ENCODE results near the gene IL12RB2.

IL12RB2 gene

DNA sequence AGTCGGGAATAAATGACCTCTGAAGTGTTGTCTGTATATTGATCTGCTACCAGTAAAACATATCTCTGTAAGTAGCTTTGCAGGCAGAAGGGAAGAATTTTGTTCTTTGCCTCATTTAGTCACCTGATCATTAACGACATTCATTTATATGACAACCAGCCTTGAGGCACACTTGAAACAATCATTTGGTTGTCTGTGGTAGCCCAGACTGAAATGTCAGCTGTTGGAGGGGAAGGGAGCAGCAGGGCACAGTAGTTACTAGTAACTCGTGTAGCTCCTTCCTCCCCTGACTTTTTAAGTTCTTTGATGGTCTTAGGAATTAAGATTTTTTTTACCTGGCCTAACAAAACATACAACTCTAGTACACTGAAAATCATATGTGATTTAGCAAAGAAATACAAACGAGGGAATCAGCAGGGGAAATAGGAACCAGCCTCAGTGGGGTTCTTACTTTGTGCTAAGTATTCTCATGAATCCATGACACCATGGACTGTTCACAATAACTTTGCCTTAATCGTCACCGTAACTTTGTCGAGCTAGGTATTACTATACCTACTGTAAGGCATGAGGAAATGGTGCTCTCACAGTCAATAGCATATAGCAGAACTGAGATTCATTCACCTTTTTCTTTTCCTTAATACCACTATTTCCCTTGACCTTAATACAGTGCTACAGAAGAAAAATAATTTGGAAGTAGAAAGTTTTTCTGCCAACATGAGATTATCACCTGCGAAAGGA lies 6.4 kb downstream of the IL12RB2 start:
- DNase-seq: no peak

DNA sequence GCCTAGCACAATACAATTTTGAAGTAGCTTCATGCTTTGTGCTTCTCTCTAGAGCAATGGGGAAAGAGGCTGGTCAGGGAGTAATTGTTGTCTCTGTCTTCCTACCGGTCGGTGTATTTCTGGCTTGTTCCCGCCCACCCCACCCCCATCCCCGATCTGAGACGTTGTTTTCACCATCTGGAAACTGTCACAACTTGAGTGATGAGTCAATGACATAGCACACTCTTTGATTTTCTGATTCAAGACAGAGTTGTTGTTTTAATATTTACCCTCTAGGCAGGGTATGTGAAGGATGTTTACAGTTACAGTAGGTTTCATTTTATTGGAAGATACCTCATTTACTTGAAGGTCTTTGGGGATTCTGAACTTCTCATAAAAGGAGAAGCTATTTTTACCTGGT lies 7.0 kb downstream of the IL12RB2 start:
- DNase-seq: no peak

DNA sequence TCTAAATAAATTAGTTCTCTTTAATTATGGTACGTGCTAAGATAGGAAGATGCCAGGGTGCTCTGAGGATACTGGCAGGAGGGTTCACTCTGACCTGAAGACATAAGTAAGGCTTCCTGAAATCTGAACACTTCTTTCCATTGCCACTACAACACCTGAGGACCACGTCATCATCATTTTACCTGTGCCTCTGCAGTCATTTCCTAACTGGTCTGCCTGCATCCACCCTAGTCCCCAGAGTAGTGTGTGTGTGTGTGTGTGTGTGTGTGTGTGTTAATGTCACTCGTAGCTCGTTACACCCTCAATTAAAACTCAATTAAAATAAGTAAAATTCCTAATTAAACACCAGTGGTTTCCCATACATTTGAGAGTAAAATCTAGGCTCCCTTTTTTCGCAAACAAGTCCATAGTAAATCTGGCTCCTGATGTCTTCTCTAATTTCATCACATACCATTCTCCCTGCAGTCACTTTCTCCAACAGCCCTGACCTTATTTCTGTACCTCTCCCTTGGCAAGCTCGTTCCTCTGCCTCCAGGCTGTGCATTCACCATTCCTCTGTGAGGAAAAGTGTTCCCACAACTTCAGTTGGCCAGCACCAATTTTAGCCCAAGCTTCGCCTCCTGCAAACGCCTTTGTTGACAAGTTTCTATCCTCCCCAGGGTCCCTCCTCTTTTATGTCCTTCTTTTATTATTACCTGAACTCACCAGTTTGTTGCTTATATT lies 8.7 kb downstream of the IL12RB2 start:
- no peak for DNase-seq

DNA sequence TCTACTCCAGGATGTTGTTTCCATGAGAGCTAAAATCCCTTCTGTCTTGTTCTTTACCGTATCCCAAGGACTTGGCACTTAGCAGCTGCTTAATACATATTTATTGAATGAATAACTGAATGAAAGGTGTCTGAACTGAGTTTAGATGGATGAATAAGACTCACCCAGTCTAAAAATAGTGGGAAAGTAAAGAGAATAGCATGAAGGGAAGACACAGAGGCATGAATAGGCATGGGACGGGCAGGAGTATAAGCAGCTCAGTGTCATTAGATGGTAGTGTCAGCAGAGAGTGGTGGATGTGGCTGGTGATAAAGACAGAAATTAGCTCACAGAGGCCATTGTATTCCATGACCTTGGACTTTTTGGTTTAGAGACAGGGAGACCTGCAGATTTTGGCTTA lies 9.2 kb downstream of the IL12RB2 start:
- DNase-seq: no peak

DNA sequence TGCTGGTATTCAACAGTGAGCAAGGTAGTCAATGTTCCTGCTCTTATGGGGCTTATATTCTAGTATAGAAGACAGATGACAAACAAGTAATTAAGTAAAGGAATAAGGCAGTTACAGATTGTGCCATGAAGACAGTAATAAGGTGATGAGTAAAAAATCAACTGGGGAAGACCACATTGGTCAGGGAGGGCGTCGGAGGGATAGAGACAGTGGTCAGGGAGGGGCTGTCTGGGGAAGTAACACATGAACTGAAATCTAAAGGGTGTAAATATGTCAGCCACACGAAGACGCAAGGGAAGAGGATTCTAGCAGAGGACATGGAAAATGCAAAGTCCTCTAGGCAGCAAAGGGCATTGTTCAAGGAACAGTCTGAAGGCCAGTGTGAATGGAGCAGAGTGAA lies 10.1 kb downstream of the IL12RB2 start:
- no peak for DNase-seq

DNA sequence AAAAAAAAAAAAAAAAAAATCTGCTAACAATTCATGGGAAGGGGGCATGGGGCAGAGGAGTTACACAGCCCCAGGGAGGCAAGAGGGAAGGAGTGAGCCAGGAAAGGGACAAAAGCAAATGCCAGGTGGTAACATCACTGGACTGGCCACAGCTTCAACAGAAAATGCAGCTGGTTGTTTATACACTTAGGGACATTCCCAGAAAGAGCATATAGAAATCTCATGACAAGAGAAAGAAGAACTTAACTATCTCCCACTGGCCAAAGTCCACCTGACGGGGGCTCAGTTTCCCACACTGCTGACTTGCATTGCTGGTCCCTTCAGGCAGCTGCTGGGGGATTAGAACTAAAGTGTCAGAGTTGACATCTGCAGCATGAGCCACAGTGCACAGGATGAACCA lies 14.8 kb downstream of the IL12RB2 start:
- DNase-seq: no peak

DNA sequence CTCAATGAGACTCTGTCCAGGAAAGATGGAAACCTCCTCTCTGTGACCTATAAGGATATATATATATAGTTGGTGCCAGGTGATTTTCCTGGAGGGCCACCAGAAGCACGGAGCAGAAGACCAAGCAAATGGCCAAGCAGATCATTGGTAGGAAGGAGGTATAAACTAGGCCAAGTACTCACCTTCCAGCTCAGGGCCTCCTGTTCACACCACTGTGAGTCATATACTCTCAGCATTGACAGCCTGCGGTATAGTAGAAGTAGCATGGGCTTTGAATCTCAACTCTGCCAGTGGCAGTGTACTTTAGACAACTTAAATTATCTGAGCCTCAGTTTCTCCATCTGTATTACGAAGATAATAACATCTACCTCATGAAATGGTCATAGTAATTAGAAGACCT lies 15.4 kb downstream of the IL12RB2 start:
- no peak for DNase-seq

DNA sequence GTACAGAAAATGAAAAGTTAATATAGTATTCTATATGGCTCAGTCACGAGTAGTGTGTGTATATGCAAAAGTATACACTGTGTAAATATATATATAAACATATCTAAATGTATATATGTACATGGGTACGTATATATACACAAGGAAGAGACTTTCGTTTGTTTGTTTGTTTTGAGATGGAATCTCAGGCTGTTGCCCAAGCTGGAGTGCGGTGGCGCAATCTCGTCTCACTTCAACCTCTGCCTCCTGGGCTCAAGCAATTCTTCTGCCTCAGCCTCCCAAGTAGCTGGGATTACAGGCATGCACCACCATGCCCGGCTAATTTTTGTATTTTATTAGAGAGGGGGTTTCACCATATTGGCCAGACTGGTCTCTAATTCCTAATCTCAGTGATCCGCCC lies 16.4 kb downstream of the IL12RB2 start:
- DNase-seq: no peak

DNA sequence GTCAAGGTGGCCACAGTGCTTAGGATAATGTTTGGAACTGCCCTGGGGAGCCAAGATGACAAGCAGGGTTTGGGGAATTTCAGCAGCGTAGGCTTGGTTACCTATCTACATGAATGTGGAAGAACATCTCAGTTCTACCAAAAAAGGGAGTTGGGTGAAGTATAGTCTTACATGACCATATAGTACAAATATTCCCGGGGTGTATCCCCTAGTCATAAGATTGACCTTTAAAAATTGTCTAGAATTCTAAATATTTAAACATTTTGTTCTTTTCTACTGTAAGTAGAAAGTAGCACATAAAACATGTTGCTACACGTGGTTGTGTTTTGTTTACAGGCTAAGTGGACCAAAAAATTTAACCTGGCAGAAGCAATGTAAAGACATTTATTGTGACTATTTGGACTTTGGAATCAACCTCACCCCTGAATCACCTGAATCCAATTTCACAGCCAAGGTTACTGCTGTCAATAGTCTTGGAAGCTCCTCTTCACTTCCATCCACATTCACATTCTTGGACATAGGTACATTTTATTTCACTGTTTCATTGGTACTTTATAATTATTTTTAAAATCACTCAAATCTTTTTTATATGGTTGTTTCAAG lies 20.3 kb downstream of the IL12RB2 start:
- no peak for DNase-seq

DNA sequence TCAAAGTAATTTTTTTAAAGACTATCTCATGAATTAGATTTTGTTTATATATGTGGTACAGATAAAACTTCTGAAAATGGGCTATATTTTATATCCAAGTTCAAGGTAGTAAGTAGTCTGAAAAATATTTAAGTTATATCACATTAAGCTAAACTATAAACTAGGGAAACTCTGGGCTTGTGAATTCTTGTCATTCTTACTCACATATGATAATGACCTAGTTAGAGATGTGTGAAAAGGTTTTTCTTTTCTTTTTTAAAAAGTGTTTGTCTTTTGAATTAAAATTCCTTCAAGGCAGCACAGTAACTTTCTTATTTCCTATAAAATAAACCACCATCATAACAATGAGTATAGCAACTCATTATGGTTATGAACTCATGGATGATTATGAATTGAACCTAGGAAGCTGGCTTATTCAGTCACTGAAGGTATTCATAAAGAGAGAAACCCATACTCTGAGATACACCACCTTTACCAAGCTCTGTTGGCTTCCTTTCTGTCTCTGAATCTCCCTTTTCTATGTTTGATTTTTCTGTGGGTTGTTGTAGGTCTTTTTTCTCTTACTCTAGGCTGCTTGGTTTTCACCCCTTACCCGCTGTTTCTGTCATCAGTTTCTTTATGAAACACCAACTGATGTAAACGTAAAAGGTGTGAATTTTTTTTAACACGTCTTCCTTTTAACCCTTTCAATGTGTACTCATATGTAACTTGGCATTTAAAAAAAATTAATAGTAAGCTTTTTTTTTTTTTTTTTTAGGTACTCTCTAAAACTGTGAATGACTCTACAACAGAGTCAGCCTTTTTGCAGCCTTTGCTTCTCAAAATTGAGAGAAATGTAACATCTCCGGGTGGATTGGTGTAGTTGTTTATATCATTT lies 25.2 kb downstream of the IL12RB2 start:
- DNase-seq: no peak

DNA sequence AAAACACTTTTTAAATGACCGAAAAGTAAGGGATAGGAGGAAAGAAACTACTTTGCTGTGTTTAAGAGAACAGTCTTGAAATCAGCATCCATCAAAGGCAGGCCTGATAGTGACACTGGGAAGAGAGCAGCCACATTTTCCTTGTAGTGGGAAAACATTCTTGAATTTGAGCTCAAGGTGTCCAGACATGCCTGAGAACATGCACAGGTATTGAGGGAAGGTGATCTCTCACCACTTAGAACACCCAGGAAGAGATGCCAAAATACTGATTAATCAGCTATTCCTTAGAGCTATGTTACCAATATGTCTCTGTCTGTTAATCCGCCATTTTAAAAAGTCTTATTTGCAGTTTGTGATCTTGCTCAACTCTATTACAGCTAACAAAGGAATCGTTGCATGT lies 25.9 kb downstream of the IL12RB2 start:
- no peak for DNase-seq

DNA sequence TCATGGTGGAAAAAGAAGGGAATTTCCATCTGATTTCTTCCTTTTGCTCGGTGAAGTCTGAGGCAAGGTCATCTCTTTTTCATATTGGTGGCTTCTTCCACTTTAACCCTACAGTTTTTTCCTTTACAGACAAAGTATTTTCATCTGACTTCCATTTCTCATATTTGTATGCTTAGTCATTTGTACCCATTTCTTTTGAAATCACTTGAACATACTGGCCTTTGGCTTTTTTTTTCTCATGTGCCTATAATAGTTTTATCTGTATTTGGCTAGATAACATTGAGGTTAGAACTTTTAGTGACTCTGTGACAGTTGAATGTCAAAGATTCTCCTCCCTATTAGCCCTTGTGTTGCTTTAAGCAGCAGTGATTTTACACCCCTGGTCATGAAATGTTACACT lies 27.7 kb downstream of the IL12RB2 start:
- no peak for DNase-seq

DNA sequence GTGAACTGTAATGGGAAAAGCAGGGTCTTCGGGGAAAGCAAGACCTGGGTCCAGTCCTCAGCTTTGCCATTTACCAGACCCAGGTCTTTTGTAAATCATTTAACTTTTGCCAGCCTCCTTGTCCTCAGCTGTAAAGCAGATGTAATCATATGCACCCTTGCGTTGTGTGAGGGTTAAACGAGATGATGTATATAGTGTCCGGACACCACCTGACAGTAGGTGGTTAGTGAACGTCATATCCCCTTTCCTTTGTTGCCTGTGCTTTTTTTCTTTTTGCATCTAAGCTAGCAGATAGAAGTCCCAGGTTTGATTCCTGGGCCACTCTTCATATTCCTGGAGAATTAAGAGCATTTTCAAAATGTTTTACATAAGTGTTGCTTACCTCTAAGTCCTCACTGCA lies 28.5 kb downstream of the IL12RB2 start:
- DNase-seq: no peak

DNA sequence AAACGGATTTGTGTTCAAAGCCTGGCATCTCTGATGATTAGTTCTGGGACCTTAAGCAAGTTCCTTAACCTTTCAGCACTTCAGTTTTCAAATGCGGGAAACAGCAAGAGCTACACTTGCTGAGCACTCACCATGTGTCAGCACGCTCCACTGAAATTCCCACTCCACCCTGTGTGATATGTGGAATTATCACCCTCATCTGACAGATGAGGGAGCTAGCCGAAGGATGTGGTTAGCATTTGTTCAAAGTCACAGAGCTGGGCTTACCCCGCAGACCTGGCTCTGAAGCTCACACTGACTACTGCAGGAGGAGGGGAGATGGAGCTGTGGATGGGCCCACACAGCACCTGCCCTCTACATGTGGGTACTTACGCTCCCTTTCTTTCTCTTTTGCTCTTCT lies 29.1 kb downstream of the IL12RB2 start:
- no peak for DNase-seq

DNA sequence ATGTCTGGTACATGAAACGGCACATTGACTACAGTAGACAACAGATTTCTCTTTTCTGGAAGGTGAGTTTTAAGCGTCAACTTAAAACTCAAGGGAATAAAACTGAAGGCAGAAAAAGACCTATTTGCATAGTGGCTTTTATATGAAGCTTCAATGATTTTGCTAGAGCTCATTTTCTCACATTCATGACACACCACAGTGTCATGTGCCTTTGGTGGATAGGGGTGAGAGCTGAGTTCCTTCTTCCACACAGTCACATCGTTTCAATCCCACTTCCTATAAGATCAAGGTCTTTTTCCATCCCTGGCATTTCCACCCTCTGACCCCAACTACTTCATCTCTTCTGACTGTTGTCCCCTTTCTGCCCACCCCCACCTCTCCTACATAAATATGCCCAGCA lies 31.0 kb downstream of the IL12RB2 start:
- DNase-seq: no peak

DNA sequence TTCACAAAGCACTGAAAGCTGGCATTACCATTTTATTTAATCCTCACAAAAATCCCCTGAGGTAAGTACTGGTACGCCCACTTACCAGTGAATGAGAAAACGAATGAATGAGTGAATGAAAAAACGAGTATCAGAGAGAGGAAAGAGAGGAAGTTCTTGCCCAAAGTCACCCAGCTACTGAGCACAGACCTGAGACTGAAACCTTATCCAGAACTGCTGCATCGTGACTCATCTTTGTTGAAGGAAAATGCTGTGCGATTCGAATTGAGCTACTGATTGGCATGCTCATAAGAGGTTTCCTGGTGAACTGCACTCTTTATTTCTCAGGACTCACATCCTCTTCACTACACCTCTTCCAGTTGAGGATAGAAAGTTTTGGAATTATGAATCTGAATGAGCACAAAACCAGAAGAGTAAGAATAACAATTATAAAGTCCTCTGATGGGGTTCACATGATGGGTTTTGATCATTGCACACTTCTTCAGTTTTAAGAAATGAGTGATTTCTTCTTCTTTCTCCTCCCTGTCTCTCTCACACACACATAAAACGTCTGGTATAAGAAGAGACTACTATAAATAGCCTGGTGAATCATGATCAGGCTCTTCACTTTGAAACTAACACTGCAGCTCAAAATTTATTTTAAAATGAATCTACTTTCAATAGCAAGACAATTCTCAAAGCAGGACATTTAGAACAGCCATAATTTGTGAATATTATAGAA lies 32.1 kb downstream of the IL12RB2 start:
- DNase-seq: no peak

DNA sequence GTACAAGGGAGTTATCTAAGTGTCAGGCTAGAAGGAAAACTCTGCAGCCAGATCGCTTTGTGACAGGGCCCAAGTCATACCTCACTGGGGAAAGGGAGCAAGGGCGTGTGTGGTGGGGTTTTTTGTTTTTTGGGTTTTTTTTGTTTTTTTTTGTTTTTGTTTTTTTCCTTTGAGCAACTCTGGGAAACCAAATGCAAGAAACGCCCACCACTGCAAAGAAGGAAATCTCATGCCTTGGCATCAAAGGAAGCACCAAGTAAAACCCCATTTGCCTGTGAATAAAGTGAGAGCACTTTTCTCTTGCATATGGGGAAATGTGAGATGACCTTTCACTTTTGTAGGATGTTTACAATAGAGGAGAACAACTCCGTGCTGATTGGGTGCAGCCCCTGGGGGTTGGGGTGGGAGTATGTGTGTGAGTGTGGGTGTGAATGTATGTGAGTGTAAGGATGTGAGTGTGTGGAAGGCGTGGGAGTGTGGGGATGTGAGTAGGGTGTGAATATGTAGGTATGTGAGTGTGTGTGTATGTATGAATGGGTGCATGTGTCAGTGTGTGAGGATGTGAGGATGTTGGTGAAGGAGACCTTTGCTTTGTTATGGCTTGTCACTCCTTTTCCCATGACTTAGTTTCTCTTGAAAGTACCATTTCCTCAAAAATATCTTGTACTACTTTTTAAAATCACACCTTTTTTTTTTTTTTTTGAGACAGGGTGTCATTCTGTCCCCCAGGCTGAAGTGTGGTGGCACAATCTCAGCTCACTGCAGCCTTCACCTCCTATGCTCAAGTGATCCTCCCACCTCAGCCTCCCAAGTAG lies 34.6 kb downstream of the IL12RB2 start:
- DNase-seq: no peak

DNA sequence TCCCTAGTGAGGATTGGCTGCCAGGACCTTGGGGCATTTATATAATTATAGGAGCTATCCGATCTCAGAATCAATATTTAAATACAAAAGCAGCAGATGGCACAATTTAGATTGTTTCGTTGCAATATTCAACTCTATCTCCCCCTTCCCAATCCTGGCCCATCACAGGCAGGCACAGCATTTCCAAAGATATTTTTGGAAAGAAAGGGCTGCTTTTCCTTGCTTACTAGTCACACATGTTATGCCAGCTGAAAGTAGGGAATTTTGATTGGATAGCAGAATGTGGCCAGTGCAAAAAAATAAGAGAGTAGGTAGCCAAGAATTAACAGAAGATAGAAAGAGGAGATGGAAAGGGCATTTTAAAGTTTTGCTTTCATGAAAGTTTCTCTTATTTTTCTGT lies 37.9 kb downstream of the IL12RB2 start:
- no peak for DNase-seq

DNA sequence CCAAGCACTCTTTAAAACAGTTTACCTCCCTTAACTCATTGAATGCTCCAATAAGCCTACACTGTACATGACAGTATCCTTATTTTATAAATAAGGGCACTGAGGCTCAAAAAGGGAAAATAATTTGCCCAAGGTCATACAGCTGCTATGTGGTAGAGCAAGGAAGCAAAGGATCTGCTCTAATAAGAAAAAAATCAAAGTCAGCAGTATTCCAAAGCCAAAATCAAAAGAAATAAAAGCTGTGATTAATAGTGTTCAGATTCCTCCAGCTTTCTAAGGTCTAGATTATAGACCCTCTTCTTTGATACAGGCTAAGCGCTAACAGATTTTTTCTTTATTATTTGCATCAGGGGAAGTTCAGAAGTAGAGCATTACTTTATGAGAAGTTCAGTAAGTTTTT lies 39.3 kb downstream of the IL12RB2 start:
- no peak for DNase-seq

DNA sequence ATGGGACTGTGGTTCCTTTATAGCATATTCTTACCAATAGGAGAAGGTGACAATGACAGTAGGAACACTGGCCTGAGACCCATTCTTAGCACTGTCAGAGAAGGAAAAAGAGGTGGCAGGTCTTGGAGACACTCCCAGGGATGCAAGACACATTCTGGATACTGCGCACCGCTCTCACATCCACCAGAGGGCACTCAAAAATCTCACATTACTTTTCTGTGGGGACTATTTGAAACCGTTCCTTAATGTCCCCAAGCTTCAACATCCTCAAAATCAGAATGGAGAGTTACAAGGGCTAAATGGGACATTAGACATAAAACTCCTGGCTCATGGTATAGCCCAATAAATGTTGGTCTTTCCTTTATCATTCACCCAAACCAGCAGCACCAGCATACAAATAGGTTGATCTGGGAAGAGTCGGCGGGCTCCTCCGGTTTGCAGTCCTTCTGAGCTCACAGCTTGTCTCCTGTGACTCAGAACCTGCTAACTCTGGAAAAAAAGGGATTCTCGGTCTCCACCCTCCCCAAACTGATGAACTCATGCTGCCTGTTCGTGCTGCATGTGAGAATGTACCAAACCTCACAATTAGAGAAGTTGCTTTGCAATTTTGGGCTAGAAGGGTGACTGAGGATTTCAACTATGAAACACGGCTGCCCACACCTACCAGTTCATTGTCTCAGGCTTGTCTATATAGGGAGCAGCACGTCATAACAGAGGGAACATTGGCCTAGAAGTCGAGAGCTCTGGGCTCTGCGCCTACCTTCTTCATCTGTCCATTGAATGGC lies 40.2 kb downstream of the IL12RB2 start:
- DNase-seq: no peak
